HG03432 (cell line): ENCODE data around the gene TTC31.
"Not testable (repeated sequence)": the region's sequence is repeated elsewhere in the genome, so short reads cannot be mapped to it uniquely, and the experiment has no call there.

Experiments used
- ATAC-seq: cut with Tn5 transposase; IDR thresholded peaks from one replicate; pipeline ENCODE4 v1.9.1; 2021; ENCODE audit warnings: mild to moderate bottlenecking, moderate library complexity; ENCODE audit not compliant: unreplicated experiment

Gene TTC31

DNA sequence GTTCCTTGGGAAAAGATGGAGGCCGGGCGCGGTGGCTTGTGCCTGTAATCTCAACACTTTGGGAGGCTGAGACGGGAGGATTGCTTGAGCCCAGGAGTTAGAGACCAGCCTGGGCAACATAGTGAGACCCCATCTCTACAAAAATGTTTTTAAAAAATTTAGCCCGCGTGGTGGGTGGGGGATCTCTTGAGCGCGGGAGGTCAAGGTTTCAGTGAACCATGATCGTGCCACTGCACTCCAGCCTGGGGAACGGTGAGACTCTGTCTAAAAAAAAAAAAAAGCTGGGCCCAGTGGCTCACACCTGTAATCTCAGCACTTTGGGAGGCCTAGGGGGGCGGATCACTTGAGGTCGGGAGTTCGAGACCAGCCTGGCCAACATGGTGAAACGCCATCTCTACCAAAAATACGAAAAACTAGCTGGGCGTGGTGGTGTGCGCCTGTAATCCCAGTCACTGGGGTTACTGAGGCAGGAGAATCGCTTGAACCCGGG, 839 bp downstream of the TTC31 start:
- not testable (repeated sequence) for ATAC-seq

DNA sequence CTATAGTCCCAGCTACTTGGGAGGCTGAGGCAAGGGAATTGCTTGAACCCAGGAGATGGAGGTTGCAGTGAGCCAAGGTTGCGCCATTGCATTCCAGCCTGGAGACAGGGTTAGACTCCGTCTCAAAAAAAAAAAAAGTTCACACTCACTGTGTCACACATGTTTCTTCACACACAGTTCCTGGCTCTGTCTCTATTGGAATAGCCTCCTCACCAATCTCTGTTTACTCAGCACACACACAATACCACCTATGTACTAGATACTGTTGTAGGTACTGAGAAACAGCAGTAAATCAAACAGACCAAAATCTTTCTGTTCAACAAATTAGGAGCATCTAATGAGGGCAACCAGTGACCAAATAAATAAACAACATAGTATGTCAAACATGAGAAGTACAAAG, 3.3 kb downstream of the TTC31 start:
- ATAC-seq = no peak

DNA sequence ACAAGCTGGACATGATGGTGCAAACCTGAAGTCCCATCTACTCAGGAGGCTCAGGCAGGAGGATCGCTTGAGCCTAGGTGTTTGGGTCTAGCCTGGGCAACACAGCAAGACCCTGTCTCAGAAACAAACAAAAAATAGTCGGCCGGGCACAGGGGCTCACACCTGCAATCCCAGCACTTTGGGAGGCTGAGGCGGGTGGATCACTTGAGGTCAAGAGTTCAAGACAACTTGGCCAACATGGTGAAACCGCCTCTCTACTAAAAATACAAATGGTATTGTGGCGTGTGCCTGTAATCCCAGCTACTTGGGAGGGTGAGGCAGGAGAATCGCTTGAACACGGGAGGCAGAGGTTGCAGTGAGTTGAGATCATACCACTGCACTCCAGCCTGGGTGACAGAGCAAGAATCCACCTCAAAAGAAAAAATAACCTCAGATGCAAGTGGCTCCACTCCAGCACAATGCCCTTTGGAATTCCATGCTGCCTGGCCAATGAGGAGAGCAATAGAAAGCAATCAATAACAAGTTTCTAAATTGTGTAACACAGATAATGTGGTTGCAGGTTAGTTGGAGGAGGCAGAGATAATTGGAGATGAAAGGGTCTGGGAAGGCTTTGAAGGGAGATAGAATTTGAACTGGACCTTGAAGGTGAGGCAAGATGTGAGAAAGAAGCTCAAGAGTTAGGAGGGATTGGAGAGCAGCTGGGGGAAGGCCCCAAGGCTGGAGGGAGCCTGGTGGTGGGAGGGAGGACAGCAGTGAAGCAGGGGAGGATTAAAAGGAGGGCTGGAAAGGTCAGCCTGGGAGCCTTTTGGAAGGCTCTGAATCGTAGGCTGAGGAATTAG, 6.0 kb downstream of the TTC31 start:
- ATAC-seq = no peak

DNA sequence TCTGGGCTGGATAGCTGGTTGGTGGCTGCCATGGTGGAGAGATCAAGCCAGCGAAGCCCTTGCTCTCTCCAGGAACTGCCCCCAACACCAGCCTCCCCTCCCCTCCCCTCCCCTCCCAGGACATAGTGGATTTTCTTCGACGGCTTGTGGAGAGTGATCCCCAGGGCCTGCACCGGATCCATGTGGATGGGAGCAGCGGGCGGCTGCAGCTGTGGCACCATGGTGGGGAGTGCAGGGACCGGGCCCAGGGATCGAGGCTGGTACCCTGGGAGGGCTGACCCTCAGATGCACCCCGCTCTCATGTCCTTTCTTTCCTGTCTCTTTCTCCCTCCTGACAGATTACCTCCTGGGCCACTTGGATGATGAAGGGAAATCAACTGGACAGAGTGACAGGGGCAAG, 7.0 kb downstream of the TTC31 start:
- ATAC-seq = no peak

DNA sequence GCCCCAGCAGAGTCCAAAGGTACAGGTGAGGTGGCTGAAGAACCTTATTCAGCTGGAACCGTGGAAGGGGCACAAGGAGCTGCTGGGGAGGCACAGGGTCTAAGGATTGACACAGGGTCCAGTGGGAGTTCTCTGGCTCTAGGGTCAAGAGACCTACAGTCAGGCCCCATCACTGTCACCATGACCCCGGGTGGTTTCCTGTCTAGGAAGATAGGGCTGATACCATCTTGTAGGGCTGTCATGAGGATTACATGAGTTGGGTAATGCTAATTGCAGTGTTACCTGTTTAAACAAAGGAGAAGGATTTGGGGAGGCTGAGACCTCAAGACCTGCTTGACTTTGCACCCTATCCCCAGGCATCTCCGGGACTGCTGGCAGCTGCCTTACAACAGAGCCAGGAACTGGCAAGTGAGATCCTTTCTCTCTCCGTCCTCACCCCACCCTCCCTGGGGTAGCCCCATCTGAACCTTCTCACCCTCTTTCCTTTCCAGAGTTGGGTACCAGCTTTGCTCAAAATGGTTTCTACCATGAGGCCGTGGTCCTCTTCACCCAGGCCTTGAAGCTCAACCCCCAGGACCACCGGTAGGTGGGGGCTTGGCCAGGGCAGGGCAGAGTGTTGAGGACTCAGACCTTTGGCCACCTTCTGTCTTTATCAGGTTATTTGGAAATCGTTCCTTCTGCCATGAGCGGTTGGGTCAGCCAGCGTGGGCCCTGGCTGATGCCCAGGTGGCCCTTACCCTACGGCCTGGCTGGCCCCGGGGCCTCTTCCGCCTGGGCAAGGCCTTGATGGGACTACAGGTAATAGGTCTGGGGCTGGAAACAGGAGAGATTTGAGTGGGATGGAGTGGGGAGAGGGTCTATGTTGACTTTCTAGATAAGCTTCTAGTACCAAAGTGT, 9.0 kb downstream of the TTC31 start:
- no peak for ATAC-seq

DNA sequence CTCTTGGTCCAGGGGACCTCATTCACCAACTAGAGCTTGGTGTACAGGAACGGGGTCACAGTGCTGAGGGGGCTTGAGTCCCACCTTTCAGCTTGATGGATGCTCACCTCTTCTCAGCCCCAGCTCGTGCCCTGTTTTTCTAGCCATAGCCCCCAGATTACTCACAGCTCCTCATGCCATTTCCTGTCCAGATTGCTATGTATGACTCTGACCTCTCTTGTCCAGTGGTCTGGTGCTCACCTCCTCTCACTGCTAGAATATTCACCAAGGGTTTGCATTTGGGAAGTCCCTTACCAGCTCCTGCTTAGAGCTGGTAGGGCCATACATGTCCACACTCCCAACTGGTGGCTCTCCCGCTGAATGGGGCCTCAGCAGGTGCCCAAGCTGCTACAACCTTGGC, 10.7 kb downstream of the TTC31 start:
- ATAC-seq = no peak

DNA sequence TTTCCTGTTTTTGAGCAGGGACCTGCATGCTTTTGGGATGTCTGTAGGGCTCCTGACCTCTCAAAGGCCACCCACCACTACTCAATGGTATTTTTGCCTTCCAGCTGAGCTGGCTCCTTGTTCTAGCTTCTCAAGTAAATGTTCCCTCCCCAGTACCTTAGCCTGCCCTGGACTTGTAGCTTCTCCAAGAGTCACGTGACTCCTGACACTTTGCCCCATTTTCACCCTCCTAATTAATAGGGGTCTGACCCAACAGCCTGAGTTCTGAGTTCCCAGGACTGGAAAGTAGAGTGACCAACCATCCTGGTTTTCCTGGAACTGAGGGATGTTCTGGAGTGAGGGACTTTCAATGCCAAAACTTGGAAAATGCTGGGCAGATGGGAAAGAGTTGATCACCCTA, 12.6 kb downstream of the TTC31 start:
- ATAC-seq = no peak

DNA sequence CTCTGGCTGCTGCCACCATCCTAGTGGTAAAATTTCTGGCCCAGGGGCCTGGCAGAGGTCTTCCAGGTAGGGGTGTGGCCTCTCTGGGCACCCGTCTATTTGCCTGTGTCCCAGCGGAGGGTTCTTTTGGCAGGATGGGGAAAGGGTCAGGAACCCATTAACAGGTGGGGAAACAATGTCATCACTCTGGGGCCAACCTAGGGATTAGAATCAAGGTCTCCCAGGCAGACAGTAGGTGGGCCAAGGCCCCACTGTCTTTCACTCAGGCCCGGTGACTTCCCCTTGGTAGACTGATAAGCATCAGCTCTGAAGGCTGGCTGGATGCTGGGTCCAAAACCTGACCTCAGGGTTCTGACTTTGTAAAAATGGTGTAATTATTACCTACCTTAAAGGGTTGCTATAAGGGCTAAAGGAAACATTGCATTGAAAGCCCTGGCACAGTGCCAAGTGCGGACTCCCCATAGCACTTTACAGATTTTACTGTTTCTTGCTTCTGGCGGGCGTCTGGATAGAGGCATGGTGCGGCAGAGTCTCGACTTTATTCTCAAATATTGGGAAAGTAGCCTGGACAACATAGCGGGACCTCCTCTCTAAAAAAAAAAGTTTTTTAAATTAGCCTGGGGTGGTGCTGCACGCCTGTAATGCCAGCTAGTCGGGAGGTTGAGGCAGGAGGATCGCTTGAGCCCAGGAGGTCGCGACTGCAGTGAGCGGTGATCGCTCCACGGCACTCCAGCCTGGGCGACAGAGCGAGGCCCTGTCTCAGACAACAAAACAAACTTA, 14.3 kb downstream of the TTC31 start:
- no peak for ATAC-seq

DNA sequence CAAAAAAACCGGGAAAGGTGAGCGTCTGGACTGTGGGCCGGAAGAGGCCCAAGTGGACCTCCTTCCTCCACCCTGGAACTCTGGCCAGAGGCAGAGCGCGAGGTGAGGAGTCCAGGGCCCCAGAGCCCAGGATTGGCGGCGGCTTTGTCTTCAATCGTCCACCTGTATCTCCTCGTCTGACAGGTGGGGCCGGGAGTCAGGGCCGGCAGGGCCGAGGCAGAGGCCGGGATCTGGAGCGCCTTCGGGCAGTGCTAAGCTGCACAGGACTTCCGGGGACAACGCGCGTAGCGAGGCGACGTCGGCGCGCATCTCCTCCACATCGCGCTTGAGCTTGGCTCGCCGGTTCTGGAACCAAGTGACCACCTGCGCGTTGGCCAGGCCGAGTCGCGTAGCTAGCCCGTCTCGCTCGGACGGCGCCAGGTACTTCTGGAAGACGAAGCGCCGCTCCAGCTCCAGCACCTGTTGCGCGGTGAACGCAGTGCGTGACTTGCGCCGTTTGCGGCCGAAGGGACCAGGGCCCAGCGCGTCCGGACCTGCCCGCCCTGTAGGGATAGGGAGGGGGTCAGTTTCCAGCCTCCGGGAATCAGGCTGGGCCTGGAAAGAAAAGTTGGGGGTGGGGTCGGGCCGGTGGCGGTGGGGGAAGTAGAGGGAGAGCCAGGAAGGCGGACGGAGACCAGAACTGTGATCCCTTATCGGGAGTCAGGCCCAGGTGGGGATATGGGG, 15.1 kb downstream of the TTC31 start:
- peak; percentile 39 for ATAC-seq

DNA sequence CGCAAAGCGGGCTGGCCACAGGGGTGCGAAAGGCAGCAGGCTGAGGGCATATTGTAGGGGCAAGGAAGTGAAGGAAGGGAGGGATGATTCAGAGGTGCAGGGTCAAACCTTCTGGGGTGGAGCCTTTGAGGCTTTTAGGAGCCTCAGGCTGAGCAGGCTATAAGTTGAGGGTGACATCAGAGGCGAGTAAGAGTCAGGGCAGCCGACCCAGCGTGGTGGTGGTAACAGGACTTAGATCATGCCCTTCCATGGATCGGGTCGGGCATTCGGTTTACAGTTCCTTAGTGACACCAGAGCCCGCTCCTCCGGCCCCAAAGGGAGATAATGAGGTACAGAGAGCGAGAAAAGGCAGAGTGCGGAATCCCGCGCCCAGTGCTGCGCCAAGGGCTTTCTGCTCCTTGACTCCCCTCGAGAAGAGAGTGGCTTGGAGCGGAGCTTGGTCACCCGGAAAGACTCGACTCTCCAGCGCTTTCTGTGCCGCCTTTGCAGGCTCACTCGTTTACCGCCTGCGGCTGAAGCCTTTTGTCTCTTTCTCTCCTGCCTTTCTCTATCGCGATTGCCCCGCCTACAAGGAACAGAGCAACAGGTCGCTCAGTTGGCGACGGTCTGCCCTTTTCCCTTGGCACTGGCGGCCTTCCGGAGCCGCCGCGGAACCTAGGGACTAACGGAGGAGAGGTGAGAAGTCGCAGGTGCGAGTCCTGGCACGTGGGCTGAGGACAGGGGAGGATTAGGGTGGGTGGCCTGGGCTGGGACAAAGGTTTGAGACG, 15.8 kb downstream of the TTC31 start:
- no peak for ATAC-seq

DNA sequence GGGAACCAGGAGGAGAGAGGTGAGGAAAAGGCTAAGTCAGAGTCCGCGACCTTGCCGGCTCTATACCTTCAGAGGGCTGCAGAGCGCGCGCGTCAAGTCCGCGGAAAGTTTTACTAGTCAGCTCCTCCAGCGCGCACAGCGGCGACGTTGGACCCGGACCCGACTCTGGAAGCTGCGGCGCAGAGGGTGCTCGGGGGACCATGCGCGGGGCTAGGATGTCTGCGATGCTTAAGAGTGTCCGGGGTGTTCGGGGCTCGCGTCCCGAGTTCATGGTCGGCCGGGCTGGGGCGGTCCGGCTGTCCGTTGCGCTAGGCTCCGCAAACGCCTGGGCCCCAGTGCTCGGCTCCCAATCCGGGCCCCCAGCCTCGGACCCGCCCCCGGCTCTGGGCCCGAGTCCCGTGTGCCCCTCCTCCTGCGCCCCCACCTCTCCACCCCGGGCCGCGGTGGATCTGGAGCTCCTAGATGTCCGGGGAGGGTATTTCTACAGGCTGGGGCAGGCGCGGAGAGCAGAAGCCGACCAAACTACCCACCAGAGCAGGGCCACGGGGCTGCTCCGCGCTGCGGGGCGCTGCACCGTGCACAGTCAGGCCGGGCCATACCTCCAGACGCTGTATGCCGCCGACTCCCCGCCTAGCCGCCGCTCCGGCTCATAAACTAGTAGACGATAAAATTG, 16.5 kb downstream of the TTC31 start, which contains the start of gene LBX2:
Gene LBX2, minus strand, starts transcription at position 337 of the 673 bp plus-strand sequence. Its CDS starts 66 bp downstream, at position 271.
- ATAC-seq = no peak

DNA sequence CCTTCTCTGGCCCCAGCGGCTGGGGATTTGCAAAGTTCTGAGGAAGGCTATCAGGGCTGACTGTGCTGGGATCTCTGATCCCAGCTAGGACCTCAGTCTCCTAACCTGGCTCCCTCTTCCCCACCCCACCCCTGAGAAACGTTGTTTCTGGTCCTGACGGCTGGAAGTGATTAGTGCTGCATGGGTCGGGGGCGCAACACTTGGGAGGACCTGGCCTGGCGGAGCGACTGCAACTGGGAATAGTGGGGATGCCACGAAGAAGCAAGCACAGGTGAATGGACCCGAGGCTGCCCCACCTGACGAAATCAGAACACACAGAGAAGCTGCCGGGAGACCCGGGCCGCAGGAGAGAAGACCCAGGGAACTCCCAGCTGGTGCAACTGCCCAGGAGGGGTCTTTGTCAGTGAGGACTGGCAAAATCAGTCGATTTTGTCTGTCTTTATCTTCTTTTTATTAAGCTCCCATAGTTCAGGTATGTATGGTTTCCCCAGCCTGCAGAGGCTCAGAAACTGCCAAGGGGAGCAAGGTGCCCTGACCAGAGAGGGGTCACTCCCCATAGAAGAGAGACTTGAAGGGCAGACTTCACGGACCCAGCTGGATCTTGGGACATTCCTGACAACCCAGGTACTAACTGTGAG, 17.2 kb downstream of the TTC31 start:
- no peak for ATAC-seq

DNA sequence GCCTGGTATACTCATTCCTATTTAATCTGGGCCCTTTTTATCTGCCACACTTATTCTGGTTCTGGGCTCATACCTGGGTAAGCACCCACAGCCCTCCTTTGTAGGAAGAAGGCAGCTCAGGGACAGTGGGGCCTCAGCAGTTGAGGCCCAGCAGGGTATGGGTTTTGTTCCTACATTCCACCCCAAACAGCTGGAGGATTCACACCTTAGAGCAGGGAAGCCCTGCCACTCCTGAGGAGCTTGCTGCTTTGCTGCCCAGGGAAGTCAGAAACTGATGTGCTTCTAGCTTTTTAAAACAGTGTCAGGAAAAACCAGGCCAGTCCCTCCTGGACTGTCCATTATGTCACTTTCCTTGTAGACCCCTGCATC, 17.7 kb downstream of the TTC31 start:
- ATAC-seq = no peak

DNA sequence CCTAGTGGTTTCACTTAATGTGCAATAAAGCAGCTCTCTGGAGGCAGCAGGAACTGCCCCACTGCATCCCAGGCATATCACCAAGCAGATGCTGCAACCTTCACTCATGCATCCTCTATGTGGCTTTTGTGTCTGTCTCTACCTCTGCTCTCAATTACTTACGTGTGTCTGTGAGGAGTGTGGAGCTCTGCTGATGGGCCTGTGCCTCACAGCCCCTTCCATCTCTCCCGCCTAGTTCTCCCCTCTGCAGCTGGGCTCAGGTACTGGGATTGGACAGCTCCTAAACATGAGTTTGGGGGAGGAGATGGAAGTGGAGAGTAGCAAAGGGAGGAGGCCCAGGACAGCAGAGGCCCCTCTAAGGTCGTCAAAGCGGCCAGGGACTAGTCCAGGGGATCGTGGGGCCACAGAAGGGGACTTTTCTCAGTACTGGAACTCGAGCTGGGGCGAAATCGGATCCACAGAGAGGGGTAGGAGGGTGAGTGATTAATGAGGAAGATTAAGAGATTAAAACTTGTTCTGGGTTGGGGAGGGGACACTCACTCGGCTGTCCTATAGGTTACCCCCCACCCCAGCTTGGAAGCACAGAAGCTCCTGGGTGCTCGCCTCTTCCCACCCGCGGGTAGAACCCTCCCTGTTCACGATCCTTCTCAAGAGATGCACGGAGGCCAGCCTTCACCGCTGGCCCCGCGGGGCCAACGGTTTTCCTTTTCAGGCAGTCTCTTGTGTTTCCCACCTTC, 18.6 kb downstream of the TTC31 start:
- no peak for ATAC-seq

DNA sequence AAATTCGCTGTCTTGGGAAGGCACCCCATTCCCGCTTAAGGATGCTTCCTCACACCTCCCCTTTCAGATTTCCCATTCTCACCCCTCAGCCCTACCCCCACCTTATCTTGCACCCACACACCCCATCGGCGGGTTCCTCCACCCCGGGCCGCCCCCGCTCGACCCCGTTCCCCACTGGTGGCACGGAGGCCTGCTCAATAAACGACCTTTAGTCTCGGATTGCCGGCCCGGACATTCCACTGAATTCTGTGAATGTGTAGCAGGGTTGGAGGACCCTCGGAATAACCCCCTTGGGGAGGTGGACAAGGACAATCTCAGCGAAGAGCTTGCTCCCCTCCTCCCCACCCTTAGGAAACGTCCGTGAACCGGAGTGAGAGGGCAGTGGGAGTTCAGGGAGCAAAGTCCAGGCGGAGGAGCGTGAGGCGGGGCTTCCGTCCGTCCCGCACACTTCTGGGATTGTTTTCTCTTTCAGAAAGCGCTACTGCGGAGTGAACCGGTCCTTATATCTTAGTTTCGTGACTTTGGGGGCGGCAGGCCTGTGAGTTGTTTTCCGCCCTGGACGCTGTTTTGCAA, 19.4 kb downstream of the TTC31 start:
- no peak for ATAC-seq

DNA sequence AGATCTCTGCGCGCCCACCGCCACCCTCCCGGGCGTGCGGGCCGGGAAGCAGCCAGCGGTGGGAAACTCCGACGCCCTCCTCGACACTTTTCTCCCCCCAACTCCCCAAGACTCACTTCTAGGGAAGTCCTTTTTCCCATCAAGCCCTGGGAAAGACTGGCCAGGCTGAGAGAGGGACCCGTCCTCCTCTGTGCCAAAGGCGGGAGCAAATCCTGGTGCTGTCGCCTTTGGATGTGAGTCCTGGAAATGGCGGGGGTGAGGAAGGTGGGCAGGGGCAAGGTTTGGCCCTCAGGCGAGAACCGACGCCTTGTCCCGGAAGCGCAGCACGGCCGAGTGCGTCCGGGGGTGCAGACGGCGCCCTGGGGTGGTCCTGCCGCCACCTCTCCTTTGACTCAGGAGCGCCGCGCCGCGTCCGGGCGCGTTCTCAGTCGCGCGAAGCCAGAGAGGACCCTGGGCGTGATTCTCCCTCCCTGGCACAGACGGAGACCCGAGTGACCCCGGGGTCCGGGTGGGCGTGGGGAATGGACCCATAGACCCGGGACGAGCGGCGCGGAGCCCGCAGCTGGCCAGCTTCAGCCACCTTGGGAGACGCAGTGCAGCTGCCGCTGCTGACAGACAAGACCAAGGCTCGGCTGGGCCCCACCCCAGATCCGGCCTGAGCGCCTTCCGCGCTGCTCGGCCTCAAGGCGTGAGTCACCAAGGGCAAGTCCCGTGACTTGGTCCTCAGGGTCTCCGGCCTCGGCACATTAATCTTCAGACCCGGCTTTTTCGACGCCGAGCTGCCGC, 20.0 kb downstream of the TTC31 start:
- ATAC-seq = peak; percentile 47
